NCI-H446 (cell line): ENCODE measurements around the gene CARNS1.
"Not testable (repeated sequence)": the region's sequence is repeated elsewhere in the genome, so short reads cannot be mapped to it uniquely, and the experiment has no call there.

Experiments used
- DNase-seq, 2 experiments: peaks; one replicate each; lab custom pipeline; 2025; lab: John Stamatoyannopoulos, UW

Gene CARNS1

GRCh38 chr11:67409261-67409666, 6.2 kb upstream of the CARNS1 start:
- DNase-seq, result no peak

- DNase-seq, result no peak
Observed at GRCh38 chr11:67409781-67410368, 5.6 kb upstream of the CARNS1 start.

- no peak for DNase-seq
Observed at GRCh38 chr11:67410369-67410831, 5.1 kb upstream of the CARNS1 start.

- no peak for DNase-seq
Observed at GRCh38 chr11:67410984-67411784, 4.3 kb upstream of the CARNS1 start.

GRCh38 chr11:67411785-67412152, 3.7 kb upstream of the CARNS1 start:
- no peak for DNase-seq

GRCh38 chr11:67412495-67413179, 2.8 kb upstream of the CARNS1 start:
- no peak for DNase-seq

GRCh38 chr11:67413266-67413849, 2.1 kb upstream of the CARNS1 start:
- DNase-seq, result no peak

GRCh38 chr11:67416416-67417335, 1.2 kb downstream of the CARNS1 start:
- DNase-seq, result peak in 1 of 2 experiments; percentile 62

GRCh38 chr11:67417425-67417824, 1.9 kb downstream of the CARNS1 start:
- DNase-seq, result no peak

GRCh38 chr11:67418476-67419281, 3.2 kb downstream of the CARNS1 start:
- peak in 1 of 2 experiments; percentile 76 for DNase-seq

GRCh38 chr11:67419325-67420049, 4.0 kb downstream of the CARNS1 start:
- no peak for DNase-seq

- no peak for DNase-seq
Observed at GRCh38 chr11:67420147-67420645, 4.7 kb downstream of the CARNS1 start.

GRCh38 chr11:67420646-67421429, 5.4 kb downstream of the CARNS1 start:
- peak; percentile 70 to 94 for DNase-seq

GRCh38 chr11:67421430-67422031, 6.1 kb downstream of the CARNS1 start:
- no peak for DNase-seq

GRCh38 chr11:67422891-67423290, 7.4 kb downstream of the CARNS1 start:
- DNase-seq, result no peak

GRCh38 chr11:67423466-67423865, 8.0 kb downstream of the CARNS1 start:
- DNase-seq, result no peak

GRCh38 chr11:67423891-67424613, 8.6 kb downstream of the CARNS1 start:
- DNase-seq, result no peak

- DNase-seq, result not testable (repeated sequence)
Observed at GRCh38 chr11:67427364-67427859, 11.9 kb downstream of the CARNS1 start.
